BJ (cell line): ENCODE results near the gene FERMT1. TPM values are rescaled to one million over a fixed set of nuclear protein-coding genes. Genes with fewer than 3 reads are reported as not detected.

ENCODE experiments used
- CTCF ChIA-PET: fragments of 350-600 bp; formaldehyde crosslinking; extraction: SDS; loops from one replicate; lab custom pipeline; 2021; ENCODE audit warnings: antibody characterized with exemption, inconsistent platforms; lab: Yijun Ruan, JAX
- POLR2A ChIA-PET: fragments of 300-600 bp; sonication (Branson Sonifier 250); formaldehyde crosslinking; extraction: SDS; loops from one replicate; lab custom pipeline; 2021; ENCODE audit warnings: antibody characterized with exemption; lab: Charles Lee
- DNase-seq: peaks from one replicate; pipeline ENCODE4 v3.0.0-alpha.2; 2011; ENCODE audit warnings: low read depth
- H3K27me3 ChIP-seq: 2 replicates; pipeline ENCODE4 v1.6.0; 2011; ENCODE audit warnings: low read length; ENCODE audit not compliant: control insufficient read depth, insufficient read depth
- H3K36me3 ChIP-seq: 2 replicates; pipeline ENCODE4 v1.5.1; 2011; ENCODE audit warnings: low read length; ENCODE audit not compliant: control insufficient read depth, insufficient read depth
- H3K4me3 ChIP-seq: 2 replicates; pipeline ENCODE4 v1.5.1; 2011; ENCODE audit warnings: low read depth, mild to moderate bottlenecking, control low read depth, low read length
- CTCF ChIP-seq: IDR thresholded peaks from 2 replicates; pipeline ENCODE4 v1.5.1; 2011; ENCODE audit warnings: low read depth, mild to moderate bottlenecking, control low read depth, inconsistent platforms, low read length, moderate library complexity; ENCODE audit not compliant: insufficient read depth
- polyA plus RNA-seq: library from polyadenylated mRNA; depleted of rRNA; stranded (reverse); fragments of >200 nt; gene quantifications from 2 replicates; pipeline ENCODE4 v1.2.3, GENCODE V29; 2011

Gene FERMT1
- polyA plus RNA-seq, 1 experiment = 1.1 TPM

- POLR2A ChIA-PET = no interaction called here
- CTCF ChIA-PET = interaction anchor here (2.6 kb wide), 1 partner anchor 8 kb away, joined by 12 read pairs; no protein-coding TSS in a partner anchor
- no peaks in the 10 kb centered on the region for H3K36me3 ChIP-seq
- no peak overlapping the region for H3K4me3 ChIP-seq
- no peak for DNase-seq
- H3K27me3 ChIP-seq = no peaks in the 10 kb centered on the region
- TF ChIP-seq CTCF = no peak
Measured at GRCh38 chr20:6086868-6087267, 36.0 kb downstream of the FERMT1 start.

GRCh38 chr20:6083926-6084325 is 38.9 kb downstream of the FERMT1 start:
- ChIA-PET CTCF (interaction anchor here (0.7 to 3.9 kb wide), 4 partner anchors 10 to 555 kb away, joined by 3 to 22 read pairs (median 10); no protein-coding TSS in a partner anchor), POLR2A (no interaction called here)
- no peak overlapping the region for H3K4me3 ChIP-seq
- DNase-seq = no peak
- no peak for TF ChIP-seq CTCF
- H3K27me3 ChIP-seq = no peaks in the 10 kb centered on the region
- H3K36me3 ChIP-seq = no peaks in the 10 kb centered on the region

GRCh38 chr20:6081236-6081635 is 41.6 kb downstream of the FERMT1 start:
- no peak for TF ChIP-seq CTCF
- Histone ChIP-seq H3K36me3 (no peaks in the 10 kb centered on the region), H3K27me3 (no peaks in the 10 kb centered on the region), H3K4me3 (no peak overlapping the region)
- CTCF ChIA-PET = interaction anchor here (0.6 to 3.9 kb wide), 4 partner anchors 9 to 552 kb away, joined by 3 to 22 read pairs (median 5); no protein-coding TSS in a partner anchor
- POLR2A ChIA-PET = no interaction called here
- no peak for DNase-seq

- Histone ChIP-seq H3K4me3 (no peak overlapping the region), H3K36me3 (no peaks in the 10 kb centered on the region), H3K27me3 (no peaks in the 10 kb centered on the region)
- POLR2A ChIA-PET = no interaction called here
- TF ChIP-seq CTCF = no peak
- DNase-seq = no peak
- CTCF ChIA-PET = interaction anchor here (0.9 to 8.9 kb wide), 6 partner anchors 9 to 559 kb away, joined by 3 to 93 read pairs (median 8); no protein-coding TSS in a partner anchor
Measured at GRCh38 chr20:6079016-6079415, 43.8 kb downstream of the FERMT1 start.

GRCh38 chr20:6075428-6076219 is 47.2 kb downstream of the FERMT1 start:
- no peaks in the 10 kb centered on the region for H3K36me3 ChIP-seq
- TF ChIP-seq CTCF = no peak
- H3K27me3 ChIP-seq = no peaks in the 10 kb centered on the region
- POLR2A ChIA-PET = no interaction called here
- H3K4me3 ChIP-seq = no peak overlapping the region
- CTCF ChIA-PET = interaction anchor here (0.7 to 8.9 kb wide), 9 partner anchors 9 to 546 kb away, joined by 3 to 93 read pairs (median 3); partner anchors contain the start of gene LRRN4
- no peak for DNase-seq
